OCI-LY3 (cell line): ENCODE data around the gene CMIP.

Experiments
- CTCF ChIP-seq: fragments of 200-600, 300-600 bp; sonication (generic); IDR thresholded peaks from 2 replicates; pipeline ENCODE4 v1.5.1; 2014; ENCODE audit warnings: antibody characterized with exemption, low read length, low read depth
- EZH2phosphoT487 ChIP-seq: fragments of 200-600 bp; shearing (Covaris generic); IDR thresholded peaks from 2 replicates; pipeline ENCODE4 v1.6.1; 2018; ENCODE audit warnings: antibody characterized with exemption, mixed run types, low read depth

- no peak for TF ChIP-seq CTCF
- no peak for TF ChIP-seq EZH2phosphoT487
These were observed 9.4 kb downstream of the CMIP start for GRCh38 chr16:81454044-81454443.
